GM21786 (cell line): Measurements from ENCODE around the gene FSTL4.

Experiments
- ATAC-seq: cut with Tn5 transposase; IDR thresholded peaks from one replicate; pipeline ENCODE4 v1.9.1; 2021; ENCODE audit not compliant: unreplicated experiment

The FSTL4 gene

DNA sequence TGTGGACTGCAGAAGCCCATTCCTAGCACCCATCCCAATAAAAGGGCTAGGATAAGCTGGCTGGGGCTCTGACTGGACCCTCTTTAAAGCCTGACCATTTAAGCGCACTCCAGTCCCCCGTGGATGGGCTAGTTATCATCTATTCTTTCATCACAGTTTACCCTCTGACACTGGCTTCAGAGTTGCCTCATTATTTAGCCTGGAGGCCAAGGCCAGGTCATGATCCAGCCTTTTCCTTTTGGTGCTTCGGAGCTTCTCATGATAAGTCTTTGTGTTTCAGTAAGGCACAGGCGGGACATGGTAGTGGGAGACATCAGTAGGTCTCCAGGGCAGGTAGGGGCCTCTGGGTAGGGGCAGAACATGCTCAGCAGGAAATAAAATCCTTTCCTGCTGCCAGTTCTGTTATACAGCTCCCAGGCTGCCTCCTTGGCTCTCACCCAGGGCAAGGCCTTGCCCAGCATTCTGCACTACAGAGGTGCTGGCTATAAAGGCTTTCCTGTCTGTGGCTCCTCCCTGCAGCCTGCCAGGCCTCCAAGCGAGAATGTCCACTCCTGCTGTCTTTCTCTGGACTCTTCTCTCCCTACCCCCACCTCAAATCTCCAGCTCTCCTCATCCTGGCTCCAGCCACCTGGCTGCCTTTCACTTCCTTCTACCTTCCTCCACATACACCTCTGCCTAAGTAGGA is 128.8 kb downstream of the FSTL4 start:
- ATAC-seq = no peak

DNA sequence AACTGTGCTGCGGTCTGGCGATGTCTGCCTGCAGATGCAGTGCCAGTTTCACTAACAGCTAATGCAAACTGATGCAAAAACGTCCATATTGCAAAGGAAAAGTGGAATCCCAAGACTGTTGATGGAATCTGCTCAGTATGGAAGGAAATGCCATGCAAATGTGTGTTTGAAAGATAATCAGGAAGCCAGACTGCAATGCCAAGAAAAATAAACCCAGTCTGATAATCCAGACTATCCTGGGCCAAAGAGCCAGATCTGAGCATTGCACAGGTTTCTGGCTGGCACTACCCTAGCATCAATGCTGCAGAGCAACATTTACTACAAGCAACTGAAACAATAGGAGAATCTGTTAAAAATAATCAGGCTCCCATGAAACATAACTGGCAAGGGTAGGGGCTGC is 130.3 kb downstream of the FSTL4 start:
- ATAC-seq = no peak

DNA sequence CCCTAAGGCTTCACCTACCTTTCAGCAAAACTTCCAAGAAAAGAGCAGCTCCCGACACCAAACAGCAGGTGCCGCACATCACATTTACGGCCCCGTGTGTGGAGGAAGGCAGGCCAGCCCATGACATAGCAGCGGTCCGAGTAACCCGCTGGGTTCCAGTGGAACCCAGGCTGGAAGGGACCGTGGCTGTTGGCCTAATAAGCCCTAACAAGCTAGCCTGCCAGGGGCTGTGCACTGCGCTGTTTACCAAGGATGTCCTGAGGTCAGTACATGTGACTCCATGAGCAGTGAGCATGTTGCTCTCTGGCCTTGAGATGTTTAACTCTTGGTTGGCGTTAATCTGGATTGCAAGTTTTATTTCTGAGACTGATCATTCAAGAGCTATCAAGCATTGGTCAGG is 131.5 kb downstream of the FSTL4 start:
- ATAC-seq = no peak

DNA sequence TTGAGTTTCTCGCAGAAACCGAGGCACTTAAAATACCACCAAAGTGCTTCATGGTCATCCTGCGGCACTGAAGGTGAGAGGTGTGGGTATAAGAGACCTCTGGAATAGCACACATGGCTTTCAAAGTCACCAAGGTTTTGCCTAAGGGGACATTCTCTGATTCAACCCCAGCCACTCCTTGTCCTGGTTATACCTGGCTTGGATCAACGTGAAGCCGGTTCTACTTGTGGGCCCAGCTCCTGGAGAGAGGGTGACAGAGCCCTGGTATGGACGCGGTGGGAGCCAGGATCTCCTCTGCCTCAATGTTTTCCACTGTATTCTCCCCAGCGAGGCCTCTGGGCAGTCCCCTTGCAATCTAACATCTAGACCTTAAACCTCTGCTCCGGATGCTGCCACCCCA is 132.0 kb downstream of the FSTL4 start:
- ATAC-seq = no peak

DNA sequence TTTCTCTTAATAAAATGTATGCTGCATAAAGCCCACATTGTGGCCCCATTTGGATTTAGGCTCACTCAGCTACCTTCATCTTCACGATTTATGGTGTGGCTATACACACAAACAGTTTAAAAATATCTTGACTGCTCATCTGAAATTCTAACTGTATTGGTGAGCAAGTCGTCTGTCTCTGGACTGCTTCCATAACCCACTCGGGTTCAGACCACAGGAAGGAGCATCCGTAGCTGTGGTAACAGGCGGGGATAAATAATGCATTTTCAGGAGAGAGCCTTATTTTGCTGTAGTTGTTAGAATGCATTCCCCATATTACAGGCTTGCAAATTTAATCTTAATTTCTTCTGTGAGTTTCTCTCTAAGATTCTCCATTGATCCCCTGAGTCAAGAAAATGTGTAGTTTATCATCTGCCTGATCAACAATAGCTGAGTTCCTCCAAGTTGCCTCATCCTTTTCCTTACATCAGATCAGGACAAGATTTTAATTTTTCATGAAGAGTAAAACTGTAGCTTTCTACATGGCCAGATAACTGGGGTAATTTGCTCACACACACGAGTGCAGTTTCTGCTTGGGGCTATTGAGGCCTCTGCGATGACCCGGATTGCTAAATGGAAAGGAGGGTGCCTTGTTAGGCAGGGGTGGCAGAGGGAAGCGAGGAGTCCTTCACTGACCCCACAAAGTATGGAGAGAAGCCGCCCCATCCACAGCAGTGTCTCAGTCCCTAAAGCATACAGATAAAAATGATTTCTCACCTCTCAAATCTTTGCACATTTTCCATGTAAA is 133.9 kb downstream of the FSTL4 start:
- no peak for ATAC-seq

DNA sequence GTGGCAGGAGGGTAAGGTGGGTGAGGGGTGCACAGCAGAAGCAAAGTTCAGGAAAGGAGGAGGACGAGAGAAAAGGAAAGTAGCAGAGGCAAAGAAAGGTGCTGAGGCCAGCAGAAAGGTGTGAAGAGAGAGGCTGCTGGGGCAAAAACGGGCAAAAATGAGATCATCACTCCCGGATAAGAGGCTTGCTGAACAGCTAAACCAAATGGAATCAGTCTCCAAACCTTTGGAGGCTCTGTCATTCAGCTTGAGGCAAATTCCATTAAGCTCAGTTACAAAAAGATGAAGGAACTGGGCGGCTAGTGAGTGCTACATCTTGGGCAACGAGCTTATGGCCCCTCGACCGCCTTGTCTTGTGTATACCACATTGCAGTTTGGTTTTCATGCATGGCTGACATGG is 136.4 kb downstream of the FSTL4 start:
- no peak for ATAC-seq

DNA sequence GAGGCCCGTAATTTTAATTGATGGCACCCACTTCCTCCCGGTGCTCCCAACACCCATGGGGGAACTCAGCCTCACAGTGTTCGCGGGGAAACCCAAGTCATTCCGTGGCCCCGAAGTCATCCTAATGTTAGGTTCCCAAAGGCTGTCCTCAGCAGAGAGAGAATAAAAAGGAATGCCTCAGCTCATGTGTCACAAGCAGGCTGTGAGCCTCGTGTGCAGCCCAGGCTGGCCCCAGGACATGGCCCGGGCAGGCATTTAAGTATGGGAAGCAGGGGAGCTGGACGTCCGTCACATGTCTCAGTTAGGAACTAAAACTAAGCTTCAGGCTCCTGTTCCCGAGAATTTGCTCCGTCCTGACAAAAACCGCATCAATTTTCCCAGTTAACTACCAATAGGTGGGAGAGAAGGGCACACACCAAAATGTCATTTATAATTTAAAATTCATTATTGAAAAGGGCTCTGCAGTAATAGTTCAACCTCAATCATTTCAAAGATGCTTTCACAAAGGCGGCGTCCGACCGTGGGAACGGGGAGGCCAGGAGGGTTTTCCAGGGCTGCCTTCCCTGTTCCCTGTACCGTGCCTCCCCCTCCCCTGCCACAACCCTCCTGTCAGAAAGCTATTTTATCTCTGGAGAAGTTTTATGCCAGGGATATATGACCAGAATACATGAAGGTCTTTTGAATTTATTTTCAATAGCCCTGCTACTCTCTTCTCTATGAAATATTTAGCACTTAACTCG is 137.3 kb downstream of the FSTL4 start:
- ATAC-seq = no peak

DNA sequence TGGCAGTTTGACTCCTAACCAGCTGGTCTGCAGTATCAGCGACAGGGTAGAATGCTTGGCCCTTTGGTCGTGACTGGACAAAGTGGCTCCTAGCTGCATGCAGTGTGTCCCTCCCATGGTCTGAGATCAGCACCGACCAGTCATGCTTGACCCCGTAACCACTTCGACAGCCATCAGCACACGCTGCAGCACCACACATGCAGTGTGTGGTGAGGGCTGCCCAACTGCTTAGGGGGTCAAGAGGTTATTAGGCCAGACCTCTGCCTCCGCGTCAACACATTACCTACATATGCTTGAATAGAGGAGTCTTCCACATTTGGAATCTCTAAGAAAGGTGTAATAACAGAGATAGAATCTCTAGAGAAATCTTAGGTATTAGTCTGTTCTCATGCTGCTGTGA is 139.1 kb downstream of the FSTL4 start:
- ATAC-seq = no peak

DNA sequence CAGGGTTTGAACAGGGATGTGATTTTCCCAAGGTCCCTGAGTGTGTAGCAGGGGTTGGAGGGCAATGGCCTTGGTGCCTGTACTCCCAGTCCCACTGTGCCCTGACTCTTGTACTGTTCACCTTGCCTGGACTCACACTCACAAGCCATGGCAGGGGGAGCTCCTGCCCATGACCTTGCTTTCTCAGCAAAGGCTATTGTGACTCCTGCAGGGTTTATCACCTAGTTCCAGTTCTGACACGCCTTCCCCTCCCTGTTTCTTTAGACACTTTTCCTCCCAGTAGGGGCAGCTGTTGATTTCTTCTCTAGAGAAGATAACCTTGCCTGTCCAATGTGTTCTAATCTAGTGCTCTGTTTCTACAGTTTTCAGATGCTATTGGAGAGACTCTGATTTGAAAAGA is 139.5 kb downstream of the FSTL4 start:
- no peak for ATAC-seq

DNA sequence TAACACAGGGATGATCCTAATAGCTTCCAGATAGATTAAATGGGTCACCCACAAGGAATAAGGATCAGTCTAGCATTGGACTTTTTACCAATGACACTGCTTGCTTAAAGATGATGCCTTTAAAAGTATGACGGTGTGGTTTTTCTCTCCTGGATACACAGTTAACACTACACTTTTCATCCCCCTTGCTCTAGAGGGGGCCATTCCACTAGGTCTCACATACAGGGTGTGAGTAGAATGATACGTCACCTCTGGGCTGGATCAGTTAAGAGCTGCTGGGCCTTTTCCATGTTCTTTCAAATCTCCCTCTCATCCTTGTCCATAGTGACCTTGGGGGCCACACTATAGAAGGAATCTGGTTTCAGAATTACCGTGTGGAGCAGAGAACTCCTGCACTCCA is 140.6 kb downstream of the FSTL4 start:
- no peak for ATAC-seq

DNA sequence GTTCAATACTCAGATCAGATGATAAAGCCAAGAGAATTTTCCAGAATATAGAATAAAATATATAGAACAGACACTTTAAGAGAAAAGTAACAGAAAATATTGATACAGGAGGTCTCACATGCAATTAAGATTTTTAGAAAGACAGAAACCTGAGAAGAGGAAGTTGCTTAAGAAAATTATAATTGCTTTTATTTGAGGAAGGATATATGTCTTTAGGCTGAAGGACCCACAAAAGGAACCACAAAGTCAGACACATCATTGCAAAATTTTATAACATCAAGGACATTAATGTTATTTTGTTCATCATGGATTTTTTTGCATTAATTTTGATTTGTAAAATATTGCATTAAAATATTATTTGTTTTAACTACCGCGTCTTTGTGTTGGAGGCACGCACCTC is 141.5 kb downstream of the FSTL4 start:
- ATAC-seq = no peak

DNA sequence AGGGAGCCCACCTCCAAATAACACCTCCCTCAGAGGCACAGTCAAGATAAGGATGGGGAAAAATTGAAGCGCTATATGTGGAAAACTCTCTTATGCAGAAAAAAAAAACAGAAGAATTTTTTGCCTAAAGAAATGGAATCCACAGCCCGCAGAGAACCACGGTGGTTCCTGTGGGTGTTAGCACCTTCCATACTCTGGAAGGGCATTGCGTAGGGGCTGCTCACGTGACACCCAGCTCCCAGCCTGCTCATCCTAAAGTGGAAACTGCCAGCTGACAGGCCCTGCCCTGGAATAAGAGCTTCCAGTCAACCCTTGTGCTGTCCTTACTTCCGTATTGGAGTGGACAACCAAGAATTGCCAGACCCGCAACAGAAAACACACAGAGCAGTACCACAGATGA is 142.5 kb downstream of the FSTL4 start:
- ATAC-seq = no peak

DNA sequence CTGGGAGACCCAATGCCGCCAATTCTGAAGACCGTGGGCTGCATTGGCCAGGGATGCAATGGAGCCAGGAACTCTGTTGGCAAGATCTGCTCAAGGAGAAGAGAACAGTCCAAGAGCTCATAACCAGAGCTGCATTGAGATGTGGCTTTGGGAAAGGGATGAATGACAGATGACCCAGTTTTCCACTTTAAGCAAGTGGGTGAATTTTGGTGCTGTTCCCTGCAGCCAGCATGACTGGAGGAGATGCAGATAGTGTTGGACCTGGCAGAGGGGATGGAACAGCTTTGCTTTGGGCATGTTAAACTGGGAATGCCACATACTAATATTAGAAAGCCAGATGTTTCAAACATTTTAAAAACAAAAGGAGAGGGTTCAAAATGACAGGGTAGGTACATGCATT is 143.1 kb downstream of the FSTL4 start:
- ATAC-seq = no peak

DNA sequence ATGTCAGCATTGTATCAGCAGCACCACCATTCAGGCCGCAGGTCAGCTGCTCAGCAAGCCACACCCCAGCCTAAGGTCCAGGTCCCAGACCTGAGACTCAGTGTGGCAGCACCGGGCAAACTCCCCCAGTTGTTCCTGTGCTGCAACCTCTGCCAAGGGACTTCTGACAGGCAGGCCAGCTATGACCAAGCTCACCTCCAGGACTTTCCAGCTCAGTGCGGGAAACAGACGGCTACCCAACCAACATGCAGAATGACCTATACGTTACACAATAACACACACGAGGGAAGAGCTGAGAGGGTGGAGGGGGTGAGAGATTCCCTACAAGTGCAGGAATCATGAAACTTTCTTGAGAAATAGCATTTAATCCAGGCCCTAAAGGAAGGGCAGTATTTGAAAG is 143.7 kb downstream of the FSTL4 start:
- no peak for ATAC-seq

DNA sequence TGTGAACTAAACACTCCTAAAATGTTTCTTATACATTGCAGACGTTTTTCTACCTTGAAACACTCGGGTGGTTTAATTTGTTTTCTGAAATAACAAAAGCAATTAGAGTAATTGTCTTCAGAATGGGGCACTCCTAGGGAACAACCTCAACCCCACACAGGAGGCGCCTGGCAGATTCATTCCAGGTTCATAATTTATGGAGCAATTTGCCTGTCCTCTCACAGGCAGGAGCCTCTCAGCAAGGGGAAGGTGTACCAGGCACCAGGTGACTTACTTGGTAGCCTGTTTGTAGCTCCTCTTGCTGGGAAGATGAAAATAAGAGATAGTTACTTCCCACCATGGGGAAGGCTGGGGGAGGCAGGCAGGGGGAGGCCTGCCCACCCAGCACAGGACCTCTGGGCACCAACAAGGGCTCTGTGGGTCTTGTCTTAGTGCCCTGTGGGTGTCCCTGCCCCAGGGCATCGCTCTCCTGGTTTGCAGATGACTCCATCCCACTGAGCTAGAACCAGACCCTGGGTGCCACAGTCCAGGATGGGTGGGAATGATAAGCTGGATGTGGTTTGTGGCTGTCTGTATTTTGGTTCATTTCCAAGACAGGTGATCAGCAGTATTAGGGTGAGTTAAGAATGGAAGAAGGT is 144.4 kb downstream of the FSTL4 start:
- ATAC-seq = no peak

DNA sequence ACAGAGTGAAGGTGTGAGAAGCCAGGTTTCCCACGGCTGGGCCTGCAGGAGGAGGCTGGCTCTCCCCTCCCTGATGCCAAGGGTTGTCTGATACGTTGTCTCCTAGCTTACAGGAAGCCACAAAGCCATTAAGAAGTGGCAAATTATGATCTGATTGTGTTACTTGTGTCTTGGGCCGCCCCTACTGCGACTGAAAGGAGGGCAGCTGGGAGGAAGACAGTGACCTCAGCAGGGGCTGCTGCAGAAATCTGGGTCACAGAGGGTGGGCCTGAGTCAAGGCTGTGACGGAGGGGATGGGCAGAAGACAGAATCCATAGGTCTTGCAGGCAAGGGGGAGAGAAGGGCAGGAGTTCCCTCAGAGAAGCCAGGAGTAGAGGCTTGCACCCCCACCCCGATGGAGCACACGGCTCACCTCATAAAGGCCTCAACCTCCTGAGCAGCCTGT is 145.0 kb downstream of the FSTL4 start:
- no peak for ATAC-seq

DNA sequence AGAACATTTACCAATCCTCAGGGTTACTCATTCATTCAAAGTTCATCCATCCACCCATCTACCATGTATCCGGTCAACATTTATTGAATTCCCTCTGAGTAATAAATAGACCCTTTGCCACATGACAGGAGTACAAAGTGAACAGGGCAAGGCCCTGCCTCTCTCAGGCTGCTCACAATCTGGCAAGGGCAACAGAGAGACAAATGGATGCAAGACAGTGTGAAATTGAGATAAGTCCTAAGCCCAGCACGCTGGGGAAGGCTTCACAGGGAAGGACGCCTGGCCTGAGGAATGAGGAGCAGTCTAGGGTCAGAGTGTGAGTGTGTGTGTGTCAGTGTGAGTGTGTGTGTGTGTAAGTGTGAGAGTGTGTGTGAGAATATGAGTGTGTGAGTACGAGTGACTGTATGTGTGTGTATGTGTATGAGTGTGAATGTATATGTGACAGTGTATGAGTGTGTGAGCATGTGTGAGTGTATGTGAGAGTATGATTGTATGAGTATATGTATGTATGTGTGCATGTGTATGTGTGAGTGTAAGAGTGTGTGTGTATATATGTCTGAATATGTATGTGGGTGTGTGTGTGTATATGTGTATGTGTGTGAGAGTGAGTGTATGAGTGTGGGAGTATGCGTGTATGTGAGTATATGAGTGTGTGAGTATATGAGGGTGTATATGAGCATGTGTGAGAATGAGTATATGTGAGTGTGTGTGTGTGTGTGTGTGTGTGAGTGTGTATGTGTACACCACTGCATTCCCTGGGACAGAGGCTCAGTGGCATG is 145.6 kb downstream of the FSTL4 start:
- ATAC-seq = no peak

DNA sequence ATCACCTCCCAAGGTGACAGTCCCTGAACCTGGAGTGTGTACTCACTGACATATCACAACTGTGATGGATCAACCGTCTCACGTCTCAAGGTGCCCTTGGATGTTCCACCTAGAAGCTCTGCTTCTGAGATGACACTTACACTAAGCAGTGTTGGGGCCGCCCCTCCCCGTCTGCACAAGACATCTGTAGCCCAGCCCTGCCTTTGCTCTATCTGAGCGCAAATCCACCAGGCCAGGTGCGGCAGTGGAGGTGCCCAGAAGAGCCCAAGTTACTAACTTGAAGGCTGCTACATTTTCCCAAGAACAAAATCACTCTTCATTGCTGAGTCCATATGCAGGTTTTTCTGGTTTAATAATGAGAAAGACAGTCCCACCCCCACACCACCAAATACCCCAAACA is 148.3 kb downstream of the FSTL4 start:
- no peak for ATAC-seq

DNA sequence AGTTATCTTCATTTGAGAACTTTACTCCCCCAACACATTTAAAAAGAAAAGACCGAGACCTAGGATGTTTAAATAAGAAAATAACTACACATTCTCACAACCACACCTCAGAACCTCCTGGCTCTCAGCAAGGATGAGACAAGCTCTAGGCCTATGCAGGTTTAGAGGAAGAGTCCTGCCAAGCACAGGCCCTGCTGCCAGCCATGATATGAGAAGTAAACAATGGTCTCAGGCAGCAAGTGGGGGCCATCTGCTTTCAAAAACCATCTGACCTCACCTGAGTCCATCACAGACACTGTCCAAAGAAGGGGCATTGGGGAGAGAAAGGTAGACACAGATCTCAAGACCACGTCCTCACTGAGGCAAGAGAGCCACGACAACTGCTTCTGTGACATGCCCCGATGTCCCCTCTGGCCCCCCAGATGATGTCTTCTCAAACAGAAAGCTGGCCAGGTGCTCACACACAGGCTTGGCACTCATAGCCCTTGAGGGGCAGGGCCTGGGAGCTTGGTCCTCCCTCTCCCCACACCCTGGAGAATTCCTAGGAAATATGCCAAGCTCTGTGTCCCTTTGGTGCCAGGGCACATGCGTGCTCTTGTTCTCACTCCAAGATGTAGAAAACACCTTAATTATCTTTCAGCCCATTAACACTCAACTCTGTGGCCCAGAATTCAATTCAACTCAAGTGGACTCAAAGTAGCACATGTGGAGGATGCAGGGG is 150.4 kb downstream of the FSTL4 start:
- no peak for ATAC-seq

DNA sequence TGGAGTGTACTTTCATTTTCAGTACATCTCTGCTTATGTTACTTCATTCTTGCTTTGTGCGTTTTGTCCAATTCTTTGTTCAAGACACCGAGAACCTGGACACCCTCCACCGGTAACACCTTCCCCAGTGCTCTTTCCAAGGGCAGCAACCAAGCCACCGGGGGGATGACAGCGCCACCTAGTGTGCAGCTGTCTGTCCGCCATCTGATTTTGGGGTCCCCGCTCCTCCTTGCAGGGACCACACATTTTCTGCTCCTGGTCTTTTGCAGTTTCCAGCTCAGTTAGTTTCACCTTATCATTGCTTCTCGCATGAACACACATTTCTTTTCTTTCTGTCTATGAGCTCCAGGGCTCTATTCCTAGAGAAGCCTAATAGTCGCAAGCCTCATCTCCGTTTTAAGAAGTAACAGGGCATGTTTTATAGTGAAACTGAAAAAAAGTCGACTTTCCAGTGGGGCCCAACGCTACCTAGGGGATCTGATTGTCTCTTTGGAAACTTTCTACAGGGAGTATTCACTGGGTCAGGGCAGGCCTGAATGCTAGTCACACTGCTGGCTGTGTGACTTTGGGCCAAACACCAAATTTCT is 152.1 kb downstream of the FSTL4 start:
- ATAC-seq = no peak
